T-helper 1 cell treated with Interleukin-12 subunit alpha and Interleukin-12 subunit beta and Interleukin-4 antibody, amounts not matched to agents 30 μg/mL and 1 μg/mL, for 36 hours (primary cell): ENCODE results near the gene F10.

Experiments used
- H3K27ac Mint-ChIP-seq: one replicate; pipeline ENCODE4 v1.8.0; 2021; ENCODE audit warnings: mild to moderate bottlenecking, mixed read lengths
- H3K27me3 Mint-ChIP-seq: one replicate; pipeline ENCODE4 v1.8.0; 2021; ENCODE audit warnings: low read depth, mixed read lengths
- H3K36me3 Mint-ChIP-seq: one replicate; pipeline ENCODE4 v1.8.0; 2021; ENCODE audit warnings: low read depth, mixed read lengths
- H3K4me1 Mint-ChIP-seq: one replicate; pipeline ENCODE4 v1.8.0; 2021; ENCODE audit warnings: low read depth, mixed read lengths
- H3K4me3 Mint-ChIP-seq: one replicate; pipeline ENCODE4 v1.8.0; 2021; ENCODE audit warnings: mild to moderate bottlenecking, moderate library complexity, mixed read lengths
- H3K9me3 Mint-ChIP-seq: one replicate; pipeline ENCODE4 v1.8.0; 2021; ENCODE audit warnings: mixed read lengths

F10 gene

DNA sequence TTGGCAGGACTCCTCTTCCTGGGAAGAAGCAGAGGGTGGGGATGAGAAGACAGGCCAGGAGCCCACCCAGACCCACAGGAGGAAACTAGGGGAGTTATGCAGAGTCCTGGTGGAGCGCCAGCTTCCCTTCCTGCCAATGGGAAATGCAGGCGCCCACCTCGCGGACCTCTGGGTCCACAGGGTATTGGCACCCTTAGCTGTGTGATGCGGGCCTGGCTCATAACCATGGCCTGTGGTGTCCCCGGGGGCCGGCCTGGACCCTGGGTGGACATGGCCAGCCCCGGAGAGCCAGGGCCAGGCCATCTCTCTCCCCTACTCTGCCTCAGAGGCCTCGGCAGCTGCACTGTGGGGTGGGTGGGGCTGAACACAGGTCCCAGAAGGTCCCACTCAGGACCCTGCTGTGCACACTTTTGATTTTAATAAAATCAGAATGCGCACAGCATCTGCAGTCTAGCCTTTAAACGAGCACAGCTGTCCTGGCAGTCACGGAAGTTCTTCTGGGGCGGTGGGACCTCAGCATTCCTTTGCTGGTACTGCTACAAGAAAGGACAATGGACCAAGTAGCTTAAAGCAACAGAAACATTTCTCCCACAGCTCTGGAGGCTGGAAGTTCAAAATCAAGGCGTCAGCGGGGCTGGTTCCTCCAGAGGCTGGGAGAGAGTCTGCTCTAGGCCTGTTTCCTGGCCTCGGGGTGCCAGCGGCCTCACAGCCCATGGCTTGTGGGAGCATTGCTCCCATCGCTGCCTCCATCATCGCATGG lies 1.8 kb downstream of the F10 start:
- no peaks in the 10 kb centered on the region for H3K4me1 Mint-ChIP-seq
- no peaks in the 10 kb centered on the region for H3K9me3 Mint-ChIP-seq
- no peaks in the 10 kb centered on the region for H3K36me3 Mint-ChIP-seq
- peaks cover 28% of the 10 kb centered on the region for H3K27me3 Mint-ChIP-seq
- no peak overlapping the region for H3K27ac Mint-ChIP-seq
- no peak overlapping the region for H3K4me3 Mint-ChIP-seq

DNA sequence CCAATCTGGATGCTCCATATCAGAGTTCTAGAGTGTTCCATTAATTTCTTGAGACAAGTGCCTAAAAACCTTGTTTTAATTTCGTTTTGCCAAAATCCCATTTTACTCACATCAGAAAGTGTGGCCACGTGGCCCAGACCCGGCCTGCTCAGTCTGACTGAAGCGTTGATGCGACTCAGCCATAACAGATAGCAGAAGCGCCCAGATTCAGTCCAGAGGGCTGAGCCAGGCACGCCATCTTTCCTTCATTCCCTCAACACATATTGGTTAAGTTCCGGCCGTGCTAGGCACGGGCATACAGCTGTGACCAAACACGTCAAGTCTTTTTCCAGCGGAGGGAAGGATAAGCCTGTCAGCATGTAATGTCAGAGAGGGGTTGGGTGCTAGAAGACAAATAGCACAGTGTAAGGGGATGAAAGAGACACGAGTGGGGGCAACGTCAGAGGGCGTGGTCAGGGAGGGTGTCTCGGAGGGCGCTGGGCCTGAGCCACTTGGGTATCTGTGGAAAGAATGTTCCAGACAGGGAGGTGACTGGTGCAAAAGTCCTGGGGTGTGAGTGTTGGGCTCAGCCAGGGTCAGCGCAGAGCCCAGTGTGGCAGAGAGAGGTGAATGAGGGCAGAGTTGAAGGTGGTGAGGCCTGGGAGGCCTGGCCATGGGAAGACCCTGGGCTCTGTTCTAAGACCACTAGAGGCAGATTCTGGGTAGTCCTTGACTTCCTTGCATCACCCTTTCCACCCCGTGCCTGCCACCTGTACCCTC lies 3.1 kb downstream of the F10 start:
- Mint-ChIP-seq H3K36me3 (no peaks in the 10 kb centered on the region), H3K4me1 (no peaks in the 10 kb centered on the region), H3K27ac (no peak overlapping the region), H3K27me3 (peaks cover 28% of the 10 kb centered on the region), H3K4me3 (no peak overlapping the region), H3K9me3 (no peaks in the 10 kb centered on the region)

DNA sequence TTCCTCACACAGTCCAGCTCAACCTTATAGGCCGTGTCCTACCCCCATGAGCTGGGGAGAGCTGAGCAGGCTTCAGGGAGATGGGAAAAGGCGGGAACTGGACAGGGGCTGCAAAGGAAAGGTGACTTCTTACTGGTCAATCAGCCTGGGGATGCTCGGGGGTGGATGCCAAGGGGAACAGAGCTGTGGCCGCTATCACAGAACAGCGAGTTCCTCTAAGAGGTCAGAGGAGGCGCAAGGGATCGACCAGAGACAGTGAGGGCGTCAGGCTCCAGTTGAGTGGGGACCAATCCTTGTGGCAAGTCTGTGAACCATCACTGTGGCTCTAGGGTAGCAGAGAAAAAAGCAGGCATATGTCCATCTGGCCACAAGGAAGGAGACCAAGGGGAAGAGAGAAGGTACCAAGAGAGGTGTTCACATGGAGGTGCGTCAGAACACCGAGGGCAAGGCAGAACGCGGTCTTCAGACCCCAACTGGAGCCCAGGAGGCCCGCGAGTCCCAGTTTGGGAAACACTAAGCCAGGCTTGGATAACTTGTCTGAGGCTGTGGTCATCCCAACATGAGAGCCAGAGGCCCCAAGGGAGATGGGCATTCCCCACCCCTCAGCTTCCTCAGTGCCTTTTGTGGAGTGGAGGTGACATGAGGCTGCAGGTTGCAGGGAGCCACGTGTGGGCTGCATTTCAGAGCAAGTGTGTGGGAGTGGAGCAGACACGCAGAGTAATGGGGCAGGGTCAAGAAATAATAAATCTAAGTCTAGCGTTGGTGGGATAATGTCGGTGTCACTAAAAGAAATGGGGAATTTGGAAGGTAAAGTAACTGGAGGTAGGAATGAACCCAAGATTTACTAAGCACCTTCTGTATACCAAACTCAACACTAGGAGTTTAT lies 3.9 kb downstream of the F10 start:
- Mint-ChIP-seq H3K4me1 (no peaks in the 10 kb centered on the region), H3K27ac (no peak overlapping the region), H3K9me3 (no peaks in the 10 kb centered on the region), H3K36me3 (no peaks in the 10 kb centered on the region), H3K27me3 (peaks cover 33% of the 10 kb centered on the region), H3K4me3 (no peak overlapping the region)

DNA sequence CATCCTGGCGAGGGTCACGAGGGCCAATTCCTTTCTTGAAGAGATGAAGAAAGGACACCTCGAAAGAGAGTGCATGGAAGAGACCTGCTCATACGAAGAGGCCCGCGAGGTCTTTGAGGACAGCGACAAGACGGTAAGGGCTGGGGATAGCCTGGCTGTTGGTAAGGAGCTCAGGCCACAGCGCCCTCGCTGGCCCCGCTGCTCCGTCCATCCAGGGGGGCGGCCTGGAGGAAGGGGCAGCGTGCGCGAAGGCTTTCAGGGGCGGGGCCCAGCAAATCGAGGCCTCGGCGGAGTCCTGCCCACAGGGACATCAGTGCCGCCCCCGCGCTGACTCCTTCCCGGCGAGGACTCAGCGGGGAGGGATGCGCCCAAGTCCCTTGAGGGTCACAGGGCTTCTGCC lies 6.9 kb downstream of the F10 start:
- Mint-ChIP-seq H3K36me3 (no peaks in the 10 kb centered on the region), H3K4me3 (no peak overlapping the region), H3K4me1 (no peaks in the 10 kb centered on the region), H3K27me3 (peaks cover 60% of the 10 kb centered on the region), H3K9me3 (peaks cover 3% of the 10 kb centered on the region), H3K27ac (no peak overlapping the region)

DNA sequence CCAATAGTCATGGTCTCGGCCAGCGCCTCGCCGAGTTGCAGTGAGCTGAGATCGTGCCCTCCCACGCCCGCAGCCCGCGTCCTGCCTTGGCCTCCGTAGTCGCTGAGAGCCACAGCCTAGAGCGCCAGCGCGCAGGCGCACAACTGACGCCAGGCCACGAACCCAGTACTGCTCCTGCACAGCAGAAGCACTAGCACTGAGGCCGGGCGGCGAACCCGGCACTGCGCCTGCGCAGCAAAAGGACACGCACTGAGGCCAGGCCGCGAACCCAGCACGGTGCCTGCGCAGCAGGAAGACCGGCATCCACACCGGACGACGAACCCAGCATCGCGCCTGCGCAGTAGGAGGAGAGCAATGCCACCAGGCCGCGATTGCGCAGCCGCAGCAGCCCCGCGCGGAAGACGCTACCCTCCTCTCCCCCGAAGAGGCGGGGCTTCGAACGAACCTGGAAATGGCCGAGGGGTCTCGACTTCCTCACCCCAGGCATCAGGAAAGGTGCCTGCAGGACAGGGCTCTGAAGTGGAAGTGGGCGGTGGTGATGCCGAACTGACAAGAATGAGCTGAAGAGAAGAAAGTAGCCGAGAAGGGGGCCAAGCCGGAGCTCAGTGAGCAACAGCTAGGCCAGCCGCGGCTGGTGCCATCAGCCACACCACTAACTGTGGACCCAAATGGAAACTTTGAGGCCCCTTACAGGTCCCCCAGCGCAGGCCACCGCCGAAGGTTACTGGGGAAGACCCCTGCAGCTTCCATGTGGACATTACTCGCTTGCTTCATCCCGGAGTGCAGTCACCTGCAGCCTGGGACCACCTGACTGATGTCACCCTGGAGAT lies 7.5 kb downstream of the F10 start:
- Mint-ChIP-seq H3K27ac (no peak overlapping the region), H3K4me3 (no peak overlapping the region)

DNA sequence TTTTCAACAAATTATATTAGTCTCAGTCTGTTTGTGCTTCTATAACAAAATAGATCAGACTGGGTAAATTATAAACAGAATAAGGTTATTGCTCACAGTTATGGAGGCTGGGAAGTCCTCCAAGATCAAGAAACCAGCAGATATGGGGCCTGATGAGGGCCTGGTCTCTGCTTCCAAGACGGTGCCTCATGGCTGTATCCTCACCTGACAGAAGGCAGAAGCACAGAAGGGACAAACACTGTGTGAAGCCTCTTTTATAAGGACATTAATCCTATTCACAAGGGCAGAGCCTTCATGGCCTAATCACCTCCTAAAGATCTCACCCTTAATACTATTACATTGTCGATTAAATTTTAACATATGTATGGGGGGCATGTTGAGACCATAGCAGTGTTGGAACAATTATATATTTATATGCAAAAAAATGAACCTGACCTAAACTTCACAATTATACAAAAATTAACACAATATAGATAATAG lies 12.7 kb downstream of the F10 start:
- H3K4me1 Mint-ChIP-seq = no peaks in the 10 kb centered on the region
- peaks cover 48% of the 10 kb centered on the region for H3K27me3 Mint-ChIP-seq
- no peak overlapping the region for H3K27ac Mint-ChIP-seq
- no peaks in the 10 kb centered on the region for H3K36me3 Mint-ChIP-seq
- peaks cover 3% of the 10 kb centered on the region for H3K9me3 Mint-ChIP-seq
- H3K4me3 Mint-ChIP-seq = no peak overlapping the region

More for the DNA sequence above, 7.5 kb downstream of the F10 start:
- H3K36me3 Mint-ChIP-seq = no peaks in the 10 kb centered on the region
- no peaks in the 10 kb centered on the region for H3K4me1 Mint-ChIP-seq
- H3K27me3 Mint-ChIP-seq = peaks cover 60% of the 10 kb centered on the region
- H3K9me3 Mint-ChIP-seq = peaks cover 3% of the 10 kb centered on the region

DNA sequence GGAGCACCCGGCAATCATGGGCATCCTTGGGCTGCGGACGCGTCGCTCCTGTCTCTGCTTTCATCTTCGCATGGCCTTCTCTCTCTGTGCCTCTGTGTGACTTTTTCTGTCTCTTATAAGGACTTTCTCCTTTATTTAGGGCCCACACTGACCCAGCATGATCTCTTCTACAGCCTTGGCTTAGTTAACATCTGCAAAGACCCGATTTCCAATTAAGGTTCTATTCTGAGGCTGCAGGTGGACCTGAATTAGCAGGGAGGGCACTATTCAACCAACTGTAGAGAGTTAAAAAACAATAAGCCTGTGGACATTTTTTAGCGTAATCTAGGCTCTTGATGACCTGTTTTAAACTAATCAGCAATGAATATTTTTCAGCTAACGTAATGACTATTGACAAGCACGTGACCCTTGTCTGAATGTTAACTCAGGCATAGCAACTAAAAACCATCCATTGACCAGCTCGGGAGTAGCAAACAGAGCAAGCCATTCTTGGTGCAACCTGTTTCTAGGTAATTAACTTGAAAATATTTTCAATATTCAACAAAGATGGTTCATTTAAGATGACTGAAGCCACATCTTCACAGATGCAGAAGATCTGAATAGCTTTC lies 15.2 kb downstream of the F10 start:
- Mint-ChIP-seq H3K9me3 (peaks cover 3% of the 10 kb centered on the region), H3K4me1 (no peaks in the 10 kb centered on the region), H3K27me3 (peaks cover 33% of the 10 kb centered on the region), H3K36me3 (no peaks in the 10 kb centered on the region), H3K4me3 (no peak overlapping the region), H3K27ac (no peak overlapping the region)

DNA sequence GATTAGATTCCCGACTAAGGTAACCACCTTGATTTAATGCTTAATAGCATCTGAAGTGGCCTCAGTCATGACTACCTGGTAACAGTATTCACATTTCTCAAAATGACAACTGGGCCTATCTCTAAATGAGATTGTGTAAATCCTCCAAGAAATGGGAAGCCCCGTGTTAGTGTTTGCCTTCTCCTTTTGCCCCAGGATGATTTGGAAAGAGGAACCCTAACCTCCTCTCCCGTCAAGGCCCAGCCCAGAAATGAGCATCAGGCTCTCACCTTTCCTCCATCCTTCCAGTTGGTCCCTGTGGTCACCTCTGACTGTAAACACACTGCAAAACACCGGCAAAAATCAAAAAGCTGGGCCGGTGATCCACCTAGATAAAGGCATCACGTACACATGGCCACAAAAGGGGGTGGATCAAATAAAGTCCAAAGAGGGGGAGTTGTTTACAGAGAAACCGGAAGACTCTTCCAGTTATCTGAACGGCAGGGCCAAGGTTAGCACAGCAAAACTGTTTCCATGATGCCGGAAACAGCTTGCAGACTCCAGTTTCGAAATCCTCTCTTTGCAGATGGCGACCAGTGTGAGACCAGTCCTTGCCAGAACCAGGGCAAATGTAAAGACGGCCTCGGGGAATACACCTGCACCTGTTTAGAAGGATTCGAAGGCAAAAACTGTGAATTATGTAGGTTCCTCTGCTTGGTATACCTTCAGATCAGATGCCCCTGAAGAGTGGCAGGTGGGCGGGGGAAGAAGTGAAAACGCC lies 16.4 kb downstream of the F10 start:
- Mint-ChIP-seq H3K36me3 (no peaks in the 10 kb centered on the region), H3K4me1 (no peaks in the 10 kb centered on the region), H3K9me3 (no peaks in the 10 kb centered on the region), H3K27ac (no peak overlapping the region), H3K27me3 (peaks cover 21% of the 10 kb centered on the region), H3K4me3 (no peak overlapping the region)

DNA sequence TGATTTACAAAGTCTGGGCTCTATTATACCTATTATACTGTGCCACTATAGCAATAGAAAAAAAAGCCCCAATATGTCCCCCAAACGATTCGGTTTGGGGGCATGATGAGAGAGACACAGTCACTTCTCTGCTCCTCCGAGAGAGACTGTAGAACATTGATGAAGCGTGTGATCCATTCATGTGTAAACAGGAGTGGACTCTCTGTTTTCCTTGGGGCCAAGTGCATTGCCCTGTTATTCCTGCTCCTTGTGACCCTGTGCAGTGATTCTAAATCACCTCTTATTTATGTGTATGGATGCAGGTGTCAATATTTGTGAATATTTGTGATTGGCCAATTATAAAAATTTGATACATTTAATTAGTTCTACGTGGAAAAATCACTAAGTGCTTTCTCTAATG lies 17.0 kb downstream of the F10 start:
- no peaks in the 10 kb centered on the region for H3K9me3 Mint-ChIP-seq
- H3K4me3 Mint-ChIP-seq = no peak overlapping the region
- H3K4me1 Mint-ChIP-seq = no peaks in the 10 kb centered on the region
- H3K27ac Mint-ChIP-seq = no peak overlapping the region
- peaks cover 16% of the 10 kb centered on the region for H3K27me3 Mint-ChIP-seq
- no peaks in the 10 kb centered on the region for H3K36me3 Mint-ChIP-seq

DNA sequence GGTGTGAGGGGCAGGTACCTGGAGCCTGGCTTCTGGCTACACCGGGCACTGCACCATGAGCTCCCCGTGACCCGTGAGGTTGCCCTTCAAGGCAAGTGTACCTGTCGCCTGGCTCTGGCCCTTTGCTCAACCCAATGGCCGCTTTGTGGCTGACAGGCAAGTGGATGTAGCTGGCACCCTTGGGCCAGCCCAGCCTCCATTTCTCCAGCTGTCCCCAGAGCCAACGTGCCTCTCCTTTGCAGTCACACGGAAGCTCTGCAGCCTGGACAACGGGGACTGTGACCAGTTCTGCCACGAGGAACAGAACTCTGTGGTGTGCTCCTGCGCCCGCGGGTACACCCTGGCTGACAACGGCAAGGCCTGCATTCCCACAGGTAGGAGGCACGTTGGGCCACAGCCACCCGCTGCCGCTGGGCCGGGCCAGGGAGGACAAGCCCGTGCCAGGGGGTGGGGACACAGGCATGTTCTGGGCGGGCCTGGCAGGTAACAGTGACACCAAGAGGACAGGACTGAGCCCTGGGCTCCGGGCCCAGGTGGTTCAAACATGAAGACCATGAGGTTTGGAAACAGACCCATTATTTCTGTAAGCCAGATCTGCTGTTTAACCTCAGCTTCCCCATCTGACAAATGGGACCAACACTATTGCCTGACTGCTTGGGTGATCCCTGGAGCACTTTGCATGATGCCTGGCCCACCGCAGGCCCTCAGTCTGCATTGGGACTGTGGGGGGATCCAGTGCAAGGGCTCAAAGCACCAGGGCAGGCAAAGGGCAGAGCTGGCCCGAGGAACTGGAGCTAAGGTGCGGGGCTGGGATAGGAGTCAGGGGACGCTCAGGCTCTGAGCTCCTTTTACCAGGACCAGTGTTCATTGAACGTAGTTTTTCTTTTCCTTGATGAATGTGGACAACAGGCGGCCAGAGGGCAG lies 18.3 kb downstream of the F10 start:
- Mint-ChIP-seq H3K36me3 (no peaks in the 10 kb centered on the region), H3K27ac (no peak overlapping the region), H3K27me3 (peaks cover 12% of the 10 kb centered on the region), H3K4me1 (no peaks in the 10 kb centered on the region), H3K4me3 (no peak overlapping the region), H3K9me3 (no peaks in the 10 kb centered on the region)

DNA sequence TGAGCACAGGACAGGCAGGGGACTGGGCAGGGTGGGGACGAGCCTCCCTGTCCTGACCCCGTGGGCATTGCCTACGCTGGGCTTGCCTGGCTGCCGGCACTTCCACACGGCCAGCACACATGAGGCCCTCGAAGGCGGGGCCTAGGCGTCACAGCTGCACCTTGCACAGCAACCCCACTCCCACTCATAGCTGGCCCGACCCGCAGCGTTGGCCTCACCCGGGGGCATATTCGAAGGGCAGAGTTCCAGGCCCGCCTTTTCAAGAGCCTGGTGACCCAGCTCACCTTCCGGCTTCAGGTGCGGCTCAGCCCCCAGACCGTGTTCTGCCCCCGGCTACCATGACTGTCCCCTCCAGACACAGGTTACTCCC lies 19.0 kb downstream of the F10 start:
- Mint-ChIP-seq H3K4me3 (no peak overlapping the region), H3K27me3 (peaks cover 11% of the 10 kb centered on the region), H3K27ac (no peak overlapping the region), H3K36me3 (no peaks in the 10 kb centered on the region), H3K4me1 (no peaks in the 10 kb centered on the region), H3K9me3 (no peaks in the 10 kb centered on the region)

DNA sequence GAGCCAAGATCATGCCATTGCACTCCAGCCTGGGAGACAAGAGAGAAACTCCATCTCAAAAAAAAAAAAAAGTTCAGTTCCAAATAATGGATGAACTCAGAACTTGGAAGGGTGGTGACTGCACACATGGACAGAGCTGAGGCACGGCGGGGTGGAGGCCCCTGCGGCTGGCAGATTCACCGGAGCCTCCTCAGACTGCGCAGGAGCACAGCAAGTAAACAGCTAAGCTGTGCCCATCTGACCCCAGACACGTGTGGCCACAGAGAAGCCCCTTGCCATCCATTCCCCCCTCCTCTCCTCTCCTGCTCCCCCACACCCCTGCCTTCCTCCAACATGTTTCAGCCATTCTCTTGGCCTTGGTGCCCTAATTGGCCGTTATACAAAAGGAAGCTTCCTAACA lies 20.3 kb downstream of the F10 start:
- H3K27ac Mint-ChIP-seq = no peak overlapping the region

More for the DNA sequence above, 20.3 kb downstream of the F10 start:
- Mint-ChIP-seq H3K4me3 (no peak overlapping the region), H3K4me1 (no peaks in the 10 kb centered on the region), H3K27me3 (peaks cover 10% of the 10 kb centered on the region), H3K36me3 (no peaks in the 10 kb centered on the region), H3K9me3 (no peaks in the 10 kb centered on the region)
